NT2/D1 (cell line): ENCODE data around the gene UNC5B.

Source experiments
- SUZ12 ChIP-seq: IDR thresholded peaks from 2 replicates; pipeline ENCODE4 v1.6.1; 2011; ENCODE audit not compliant: insufficient read length, insufficient read depth; ENCODE audit errors: extremely low read depth
- YY1 ChIP-seq: IDR thresholded peaks from 2 replicates; pipeline ENCODE4 v1.6.1; 2011; ENCODE audit not compliant: insufficient read length, insufficient read depth
- ZNF274 ChIP-seq: IDR thresholded peaks from 2 replicates; pipeline ENCODE4 v1.6.1; 2011; ENCODE audit warnings: mild to moderate bottlenecking, low read depth, low read length

DNA sequence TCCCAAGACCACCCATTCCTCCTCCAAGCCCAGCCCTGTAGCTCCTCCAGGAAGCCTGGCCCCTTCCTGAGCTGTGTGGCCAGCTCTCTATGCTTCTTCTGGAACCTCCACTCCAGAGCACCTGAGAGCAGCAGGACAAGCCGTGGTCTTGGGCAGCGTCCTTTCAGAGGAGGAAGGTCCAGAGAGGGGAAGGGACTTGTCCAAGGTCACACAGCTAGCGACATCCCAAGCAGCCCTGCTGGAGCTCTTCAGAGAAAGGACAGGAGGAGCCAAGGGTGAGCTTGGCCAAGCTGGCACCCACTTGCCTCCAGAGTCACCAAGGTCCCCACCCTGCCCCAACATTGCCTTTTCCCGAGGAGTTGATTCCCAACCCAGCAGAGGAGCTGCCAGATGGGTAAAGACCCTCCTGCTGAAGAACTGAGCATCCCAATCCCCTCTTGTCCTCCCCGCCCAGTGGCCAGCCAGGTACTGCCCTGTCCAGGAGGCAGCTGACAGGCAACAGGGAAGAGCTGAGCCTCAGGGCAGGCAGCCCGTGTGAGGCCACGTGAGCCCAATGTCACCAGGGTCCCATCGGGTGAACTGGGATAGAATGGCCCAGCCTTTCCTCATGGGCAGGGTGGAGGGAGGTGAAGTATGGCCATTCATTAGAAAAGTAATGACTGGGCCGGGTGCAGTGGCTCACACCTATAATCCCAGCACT is 46.2 kb downstream of the UNC5B start:
- no peak for TF ChIP-seq SUZ12
- no peak for TF ChIP-seq YY1
- TF ChIP-seq ZNF274 = no peak
